GM19043 (cell line): Measurements from ENCODE around the gene KLF2.

ENCODE experiments used
- ATAC-seq: cut with Tn5 transposase; IDR thresholded peaks from one replicate; pipeline ENCODE4 v1.9.1; 2021; ENCODE audit warnings: low read depth; ENCODE audit not compliant: unreplicated experiment

KLF2 gene

DNA sequence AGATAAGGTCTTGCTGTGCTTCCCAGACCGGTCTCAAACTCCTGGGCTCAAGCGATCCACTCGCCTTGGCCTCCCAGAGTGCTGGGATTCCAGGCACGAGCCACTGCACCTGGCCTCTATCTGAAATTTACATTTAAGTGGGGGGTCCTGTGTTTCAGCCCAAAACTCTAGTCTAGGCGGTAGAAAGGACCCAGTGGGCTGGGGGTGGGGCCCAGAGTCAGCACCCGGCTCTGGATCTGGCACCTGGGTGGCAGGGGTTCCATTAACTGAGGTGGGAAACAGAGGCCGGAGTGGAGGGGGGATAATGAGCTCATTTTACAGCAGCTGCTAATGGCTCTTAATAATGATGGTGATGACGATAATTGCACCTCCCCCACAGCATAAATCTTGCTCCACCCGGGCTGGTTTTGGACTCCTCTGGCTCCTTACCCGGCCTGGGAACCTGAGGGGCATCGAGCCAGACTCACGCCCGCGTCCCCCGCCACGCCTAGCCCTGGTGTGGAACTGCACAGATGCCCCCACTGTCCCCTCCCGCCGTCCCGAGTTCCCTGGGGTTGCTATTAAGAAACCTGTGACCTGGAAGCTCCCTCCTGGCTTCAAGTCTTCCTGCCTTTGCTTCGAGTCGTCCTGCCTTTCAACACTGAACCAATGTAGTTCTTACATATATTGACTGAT, 17.8 kb upstream of the KLF2 start:
- no peak for ATAC-seq

DNA sequence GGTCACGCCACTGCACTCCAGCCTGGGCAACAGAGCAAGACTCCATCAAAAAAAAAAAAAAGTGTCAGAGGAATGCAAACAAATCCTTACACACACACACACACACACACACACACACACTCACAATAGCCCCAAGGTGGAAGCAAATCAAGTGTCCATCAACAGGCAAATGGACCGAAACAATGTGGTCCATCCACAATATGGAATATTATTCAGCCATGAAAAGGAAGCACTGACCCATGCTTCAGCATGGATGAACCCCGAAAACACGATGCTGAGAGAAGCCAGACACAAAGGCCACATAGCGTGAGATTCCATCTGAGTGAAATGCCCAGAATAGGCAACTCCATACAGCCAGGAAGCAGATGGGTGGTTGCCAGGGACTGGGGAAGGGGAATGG, 16.5 kb upstream of the KLF2 start:
- no peak for ATAC-seq

DNA sequence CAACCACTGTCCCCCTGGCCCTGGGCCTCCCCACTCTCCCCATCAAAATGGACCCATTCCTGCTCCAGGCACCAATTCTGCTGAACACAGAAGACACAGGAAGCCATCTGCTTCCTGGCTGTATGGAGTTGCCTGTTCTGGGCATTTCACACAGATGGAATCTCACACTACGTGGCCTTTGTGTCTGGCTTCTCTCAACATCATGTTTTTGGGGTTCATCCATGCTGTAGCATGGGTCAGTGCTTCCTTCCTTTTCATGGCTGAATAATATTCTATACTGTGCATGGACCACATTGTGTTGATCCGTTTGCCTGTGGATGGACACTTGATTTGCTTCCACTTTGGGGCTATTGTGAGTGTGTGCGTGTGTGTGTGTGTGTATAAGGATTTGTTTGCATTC, 15.0 kb upstream of the KLF2 start:
- ATAC-seq = no peak

- no peak for ATAC-seq
Measured at GRCh38 chr19:16315825-16316505, 8.7 kb upstream of the KLF2 start.

DNA sequence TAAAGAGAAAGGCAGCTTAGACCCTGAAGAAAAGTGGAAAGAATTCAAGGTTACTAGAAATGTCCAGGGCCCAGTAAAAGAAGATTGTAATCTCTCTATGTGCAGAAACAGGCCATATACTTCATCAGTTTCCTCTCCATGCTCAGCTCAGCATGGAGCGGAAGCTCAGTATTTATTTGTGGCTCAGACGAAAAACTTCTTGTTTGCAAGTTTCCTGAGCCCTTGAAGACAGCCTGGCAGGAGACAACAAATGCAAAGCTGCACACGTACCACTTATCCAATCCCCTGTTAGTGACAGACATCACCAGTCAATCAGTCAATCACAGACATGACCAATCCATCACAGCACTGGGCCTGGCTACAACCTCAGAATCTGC, 8.1 kb upstream of the KLF2 start:
- ATAC-seq = no peak

- no peak for ATAC-seq
Measured at GRCh38 chr19:16319481-16319880, 5.1 kb upstream of the KLF2 start.

GRCh38 chr19:16320987-16321386, 3.6 kb upstream of the KLF2 start:
- ATAC-seq = no peak

- no peak for ATAC-seq
Measured at GRCh38 chr19:16325161-16325527, 518 bp downstream of the KLF2 start.

DNA sequence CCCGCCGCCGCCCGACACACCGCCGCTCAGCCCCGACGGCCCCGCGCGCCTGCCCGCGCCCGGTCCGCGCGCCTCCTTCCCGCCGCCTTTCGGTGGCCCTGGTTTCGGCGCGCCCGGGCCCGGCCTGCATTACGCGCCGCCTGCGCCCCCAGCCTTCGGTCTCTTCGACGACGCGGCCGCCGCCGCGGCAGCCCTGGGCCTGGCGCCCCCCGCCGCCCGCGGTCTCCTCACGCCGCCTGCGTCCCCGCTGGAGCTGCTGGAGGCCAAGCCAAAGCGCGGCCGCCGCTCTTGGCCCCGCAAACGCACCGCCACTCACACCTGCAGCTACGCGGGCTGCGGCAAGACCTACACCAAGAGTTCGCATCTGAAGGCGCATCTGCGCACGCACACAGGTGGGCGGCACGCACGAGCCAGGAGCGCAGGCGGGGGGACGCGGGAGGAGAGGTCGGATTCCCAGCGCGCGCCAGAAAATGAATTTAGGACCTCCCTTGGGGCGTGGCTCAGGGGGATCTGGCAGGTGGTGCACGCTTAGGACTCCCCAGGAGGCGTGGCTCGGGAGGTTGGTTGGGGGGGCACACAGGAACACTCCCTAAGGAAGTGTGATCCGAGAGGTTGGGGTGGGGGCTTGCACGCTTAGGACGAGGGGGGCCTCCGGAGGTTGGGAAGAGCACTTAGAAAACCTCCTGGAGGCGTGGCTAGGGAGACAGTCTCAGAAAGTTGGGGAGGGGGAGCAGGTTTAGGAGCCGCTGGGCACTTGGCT, 1.2 kb downstream of the KLF2 start:
- ATAC-seq = no peak

DNA sequence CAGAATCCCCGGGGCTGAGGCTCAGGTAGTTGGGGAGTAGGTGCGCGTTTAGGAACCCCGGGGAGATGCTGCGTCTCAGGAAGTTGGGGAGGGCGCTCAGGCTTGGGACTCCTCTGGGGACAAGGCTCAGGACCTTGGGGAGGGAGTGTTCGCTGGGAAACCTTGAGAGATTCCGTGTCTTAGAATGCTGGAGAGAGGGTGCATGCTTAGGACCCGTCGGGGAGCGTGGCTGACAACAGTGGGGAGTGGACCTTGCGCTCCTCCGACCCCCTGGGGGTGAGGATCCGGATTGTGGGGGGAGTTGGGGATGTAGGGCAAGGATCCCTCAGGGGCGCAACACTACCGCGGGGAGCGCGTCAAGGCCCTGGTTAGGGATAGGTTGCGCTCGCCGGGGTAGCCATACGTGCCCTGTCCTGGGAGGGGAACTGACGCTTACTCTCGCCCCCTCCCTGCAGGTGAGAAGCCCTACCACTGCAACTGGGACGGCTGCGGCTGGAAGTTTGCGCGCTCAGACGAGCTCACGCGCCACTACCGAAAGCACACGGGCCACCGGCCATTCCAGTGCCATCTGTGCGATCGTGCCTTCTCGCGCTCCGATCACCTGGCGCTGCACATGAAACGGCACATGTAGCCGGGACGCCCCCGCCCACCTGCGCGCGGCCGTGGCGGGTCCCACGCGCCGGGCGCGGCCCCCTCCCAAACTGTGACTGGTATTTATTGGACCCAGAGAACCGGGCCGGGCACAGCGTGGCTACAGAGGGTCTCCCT, 2.0 kb downstream of the KLF2 start:
- no peak for ATAC-seq

GRCh38 chr19:16327169-16327475, 2.5 kb downstream of the KLF2 start:
- no peak for ATAC-seq

GRCh38 chr19:16327501-16327900, 2.9 kb downstream of the KLF2 start:
- no peak for ATAC-seq

DNA sequence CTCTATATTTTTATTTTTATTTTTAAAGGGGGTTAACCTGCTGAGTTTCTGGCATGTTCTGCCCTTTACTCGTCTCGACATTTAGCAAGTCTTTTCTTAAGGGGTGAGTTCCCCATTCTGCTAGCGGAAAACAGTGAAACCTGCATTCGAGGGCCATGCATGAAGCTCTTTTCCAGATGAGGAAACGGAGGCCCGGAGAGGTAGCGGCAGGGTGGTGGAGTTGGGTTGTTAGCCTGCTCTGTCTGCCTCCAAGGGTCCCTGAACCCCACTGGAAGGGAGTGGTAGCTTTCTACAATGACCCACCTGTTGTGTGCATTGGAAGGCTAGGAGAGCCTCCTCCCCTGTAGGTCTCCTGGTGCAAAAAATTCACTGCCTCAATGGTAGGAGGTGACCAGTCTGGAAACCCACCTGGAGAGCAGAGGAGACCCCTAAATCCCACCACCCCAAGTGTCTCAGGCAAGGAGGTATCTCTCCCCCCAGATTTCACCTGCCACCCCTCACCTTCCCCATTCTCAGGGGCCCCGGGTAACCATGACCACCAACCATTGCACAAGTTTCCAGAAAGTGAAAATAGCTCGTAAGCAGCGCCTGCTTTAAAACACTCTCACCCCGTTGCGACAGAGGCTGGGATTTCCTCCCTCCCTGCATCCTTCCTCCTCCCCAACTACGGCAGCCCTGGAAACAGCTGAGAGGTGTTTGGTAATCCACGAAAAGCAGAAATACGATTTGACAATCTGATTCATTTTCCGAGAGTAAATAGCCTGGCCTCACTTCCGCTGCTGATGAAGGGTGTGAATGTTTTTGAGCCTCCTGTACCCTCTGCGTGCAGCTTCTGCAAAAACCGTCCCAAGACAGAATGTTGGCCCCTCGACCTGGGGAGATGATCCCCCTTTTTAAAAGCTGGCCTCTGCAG, 3.5 kb downstream of the KLF2 start:
- no peak for ATAC-seq

DNA sequence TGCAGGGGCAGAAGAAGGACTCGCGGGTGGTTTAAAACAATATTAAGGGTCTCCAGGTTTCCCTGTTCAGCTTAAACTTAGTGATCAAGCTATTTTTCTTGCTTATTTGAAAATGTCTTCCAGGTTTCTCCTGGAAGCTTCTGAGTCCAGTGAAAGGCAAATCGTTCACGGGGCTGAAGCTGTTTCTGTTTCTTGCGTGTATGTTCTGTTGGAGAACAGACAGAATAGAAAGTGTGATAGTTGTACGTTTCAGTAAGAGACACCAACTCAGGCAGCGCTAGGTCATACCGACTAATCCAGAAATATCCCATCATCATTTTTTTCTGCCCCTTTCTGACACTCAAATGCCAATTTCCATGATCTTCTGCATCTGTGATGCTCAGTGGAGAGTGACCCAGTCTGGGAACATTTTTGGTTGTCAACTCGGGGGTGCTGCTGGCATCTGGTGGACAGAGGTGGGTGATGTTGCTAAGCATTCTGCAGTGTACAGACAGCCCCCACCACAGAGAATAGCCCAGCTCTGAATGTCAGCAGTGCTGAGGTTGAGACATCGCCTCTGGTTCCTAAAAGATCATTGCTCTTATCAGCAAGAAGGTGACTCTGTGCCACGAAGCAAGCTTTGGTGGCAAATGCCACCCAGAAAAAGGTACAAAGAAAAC, 4.3 kb downstream of the KLF2 start:
- ATAC-seq = no peak

GRCh38 chr19:16330368-16330801, 5.8 kb downstream of the KLF2 start:
- no peak for ATAC-seq

DNA sequence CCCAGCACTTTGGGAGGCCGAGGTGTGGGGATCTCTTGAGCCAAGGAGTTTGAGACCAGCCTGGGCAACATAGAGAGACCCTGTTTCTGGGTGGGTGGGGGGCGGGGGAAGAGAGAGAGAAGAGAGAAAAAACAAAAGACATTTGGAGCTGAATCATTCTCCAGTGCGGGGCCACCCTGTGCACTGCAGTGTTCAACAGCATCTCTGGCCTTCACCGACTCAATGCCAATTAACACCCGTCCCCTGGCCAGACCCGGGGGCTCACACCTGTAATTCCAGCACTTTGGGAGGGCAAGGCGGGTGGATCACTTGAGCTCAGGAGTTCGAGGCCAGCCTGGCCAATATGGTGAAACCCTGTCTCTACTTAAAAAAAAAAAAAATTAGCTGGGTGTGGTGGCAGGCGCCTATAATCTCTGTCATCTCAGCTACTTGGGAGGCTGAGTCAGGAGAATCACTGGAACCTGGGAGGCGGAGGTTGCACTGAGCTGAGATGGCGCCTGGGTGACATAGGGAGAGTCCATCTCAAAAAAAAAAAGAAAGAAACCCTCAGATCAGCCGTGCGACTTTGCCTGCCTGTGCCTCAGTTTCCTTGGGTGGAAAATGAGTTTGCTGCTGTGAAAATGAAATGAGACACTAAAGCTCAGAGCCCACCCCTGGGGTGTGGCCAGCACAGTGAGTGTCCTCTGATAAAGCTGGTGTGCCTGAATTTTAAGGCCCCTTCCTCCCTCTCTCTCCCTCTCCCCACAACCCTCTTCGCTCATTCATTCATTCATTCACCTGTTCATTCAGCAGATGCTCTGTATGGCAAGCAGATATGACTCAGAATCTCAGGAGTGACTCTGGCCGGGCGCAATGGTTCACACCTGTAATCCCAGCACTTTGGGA, 6.4 kb downstream of the KLF2 start:
- ATAC-seq = no peak

DNA sequence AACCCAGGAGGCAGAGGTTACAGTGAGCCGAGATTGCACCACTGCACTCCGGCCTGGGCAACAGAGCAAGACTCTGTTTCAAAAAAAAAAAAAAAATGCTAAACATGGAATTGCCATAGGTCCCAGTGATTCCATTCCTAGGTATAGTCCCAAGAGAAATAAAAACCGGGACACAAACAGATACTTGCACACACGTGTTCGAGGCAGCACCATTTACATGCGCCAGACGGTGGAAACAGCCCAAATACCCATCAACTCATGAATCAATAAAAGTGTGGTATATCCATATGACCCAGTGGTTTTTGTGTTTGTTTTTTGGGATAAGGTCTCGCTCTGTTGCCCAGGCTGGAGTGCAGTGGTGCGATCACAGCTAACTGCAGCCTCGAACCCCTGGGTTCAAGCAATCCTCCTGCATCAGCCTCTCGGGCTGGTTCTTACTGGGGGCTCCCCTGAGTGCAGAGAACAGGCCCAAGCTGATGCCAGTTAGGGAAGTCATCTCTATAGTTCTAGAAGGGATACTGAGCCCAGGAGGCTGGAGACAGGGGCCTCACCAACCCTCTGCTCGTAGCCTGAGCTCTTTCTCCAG, 8.5 kb downstream of the KLF2 start:
- ATAC-seq = no peak

- no peak for ATAC-seq
Measured at GRCh38 chr19:16334411-16334810, 9.8 kb downstream of the KLF2 start.
